Esophagus mucosa (tissue), 1 donor: ENCODE results near the gene CACNA2D4. TPM values are rescaled to one million over a fixed set of nuclear protein-coding genes. Genes with fewer than 3 reads are reported as not detected.

ENCODE experiments used
- ATAC-seq: fragments of 200-7000 bp; cut with Tn5 transposase; one replicate; pipeline ENCODE4 v1.9.1; 2020
- total RNA-seq: library from RNA; stranded (reverse); gene quantifications from one replicate; pipeline ENCODE4 v1.2.4, GENCODE V29; 2023
- donor health status: DM: yes; HTN: yes; CAD: no.

CACNA2D4 gene
- total RNA-seq, 1 donor from 2014 or later, result 1.1 TPM

DNA sequence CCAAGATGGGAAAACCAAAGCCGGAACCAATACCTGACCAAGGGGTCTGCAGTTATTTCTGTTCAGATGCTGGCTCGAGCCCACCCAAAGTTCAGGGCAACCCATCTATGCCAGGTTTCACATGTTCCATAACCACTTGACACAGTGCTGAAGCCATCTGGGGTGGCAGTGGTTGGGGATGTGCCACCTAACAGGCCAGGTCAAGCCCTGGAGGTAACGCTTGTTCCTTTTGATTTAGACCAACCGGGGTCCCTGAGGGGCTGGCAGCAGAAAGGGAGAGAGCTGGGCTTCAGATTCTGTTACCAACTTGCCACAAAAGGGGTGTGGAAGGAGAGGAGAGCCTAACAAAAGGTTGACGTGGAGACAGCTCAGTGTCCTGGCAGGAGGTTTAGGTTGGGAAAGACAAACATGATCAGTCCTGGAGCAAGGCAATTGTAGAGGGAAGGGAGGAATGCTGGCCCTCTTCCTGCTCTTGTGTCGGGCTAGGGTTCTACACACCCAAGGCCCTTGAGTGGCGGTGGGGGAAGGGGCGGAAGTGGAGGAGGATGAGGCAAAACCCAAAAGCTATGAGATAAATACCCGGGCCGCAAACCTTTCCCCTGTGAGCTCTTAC is 31.9 kb downstream of the CACNA2D4 start:
- no peak for ATAC-seq

GRCh38 chr12:1885599-1886245 is 32.7 kb downstream of the CACNA2D4 start:
- ATAC-seq, result no peak

DNA sequence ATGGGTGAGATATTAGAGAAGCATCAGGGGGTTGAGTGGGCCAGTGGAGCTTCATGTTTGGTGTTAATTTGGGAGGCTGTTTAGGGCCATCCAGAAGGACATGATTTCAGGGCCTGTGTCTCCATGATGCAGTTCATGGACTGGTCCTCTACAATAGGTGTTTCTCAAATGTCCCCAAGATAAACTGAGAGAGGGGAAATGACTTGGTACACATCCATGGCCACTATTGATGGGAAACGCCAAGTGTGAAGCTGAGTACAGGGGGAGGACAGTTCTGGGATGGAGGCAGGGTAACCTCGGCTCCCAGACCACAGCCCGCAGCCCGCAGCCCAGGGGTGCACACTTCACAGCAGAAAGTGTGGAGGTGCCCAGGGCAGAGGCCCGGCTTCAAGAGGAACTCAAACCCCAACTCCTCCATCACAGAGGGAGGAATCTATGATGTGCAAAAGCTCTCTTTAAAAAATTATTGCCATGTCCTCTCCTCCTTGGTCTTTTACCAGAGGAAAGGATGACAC is 33.3 kb downstream of the CACNA2D4 start:
- ATAC-seq, result no peak

DNA sequence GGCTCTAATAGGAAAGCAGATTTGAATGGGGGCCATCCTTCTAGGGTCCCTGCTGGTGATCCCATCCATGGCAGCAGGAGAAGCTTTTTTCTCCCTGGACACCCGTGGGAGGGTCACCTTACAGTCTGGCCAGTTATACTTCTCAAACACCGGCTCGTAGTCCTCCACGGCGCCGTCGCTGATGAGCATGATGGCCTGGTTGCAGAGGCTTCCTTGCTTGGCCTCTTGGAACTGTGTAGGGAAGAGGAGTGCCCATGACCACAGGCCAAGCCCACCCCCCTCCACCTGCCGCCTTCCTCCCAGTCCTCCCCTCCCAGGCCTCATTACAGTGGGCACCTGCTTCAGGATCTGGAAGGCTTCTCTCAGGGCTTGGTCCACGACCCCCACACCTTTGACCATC is 33.8 kb downstream of the CACNA2D4 start:
- ATAC-seq, result no peak

DNA sequence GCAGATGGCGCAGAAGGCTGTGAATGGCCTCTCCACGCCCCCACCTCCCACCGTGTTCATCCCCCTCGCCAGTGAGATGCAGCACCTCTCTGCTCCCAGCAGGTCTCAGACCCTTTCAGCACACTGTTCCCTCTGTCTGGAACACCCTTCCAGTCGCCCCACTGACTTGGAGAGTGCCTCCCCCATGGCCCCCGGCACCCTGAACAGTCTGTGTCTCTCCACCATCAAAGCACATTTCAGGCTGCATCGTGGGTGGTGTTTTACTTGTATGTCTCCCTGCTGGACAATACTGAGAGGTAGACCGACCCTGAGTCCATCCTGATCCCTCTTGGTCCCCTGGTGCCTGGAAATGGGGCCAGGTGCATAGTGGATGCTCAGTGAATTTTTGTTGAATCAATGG is 34.9 kb downstream of the CACNA2D4 start:
- no peak for ATAC-seq

DNA sequence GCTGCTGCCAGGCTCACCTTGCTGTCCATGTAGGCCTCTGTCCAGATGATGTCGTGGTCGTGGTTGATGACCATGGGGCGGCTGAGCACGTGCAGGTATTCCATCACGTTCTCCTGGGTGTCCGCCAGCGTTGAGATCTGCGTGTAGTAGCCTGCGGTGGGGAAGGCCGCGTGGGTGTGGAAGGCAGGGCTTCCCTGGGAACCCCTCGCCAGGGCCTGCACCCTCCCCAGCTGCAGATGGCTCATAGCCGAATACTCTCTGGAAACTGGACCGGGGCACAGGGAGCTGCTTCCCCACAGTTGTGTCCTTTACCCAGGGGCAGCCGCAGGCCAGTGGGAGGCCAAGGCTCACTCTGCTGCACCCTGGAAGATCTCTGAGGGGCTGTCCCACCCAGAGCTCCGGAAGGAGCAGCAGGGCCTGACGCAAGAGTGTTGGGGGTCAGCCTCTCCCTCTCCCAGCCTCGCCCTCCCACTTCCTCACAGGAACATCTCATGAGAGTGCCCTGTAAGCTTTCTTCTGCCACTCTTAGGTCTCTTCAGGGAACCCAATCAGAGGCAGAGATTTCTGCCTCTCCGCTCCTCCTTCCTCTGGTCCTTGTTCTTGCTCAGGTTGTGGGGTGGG is 35.5 kb downstream of the CACNA2D4 start:
- ATAC-seq, result no peak

GRCh38 chr12:1882405-1882804 is 36.0 kb downstream of the CACNA2D4 start:
- no peak for ATAC-seq

DNA sequence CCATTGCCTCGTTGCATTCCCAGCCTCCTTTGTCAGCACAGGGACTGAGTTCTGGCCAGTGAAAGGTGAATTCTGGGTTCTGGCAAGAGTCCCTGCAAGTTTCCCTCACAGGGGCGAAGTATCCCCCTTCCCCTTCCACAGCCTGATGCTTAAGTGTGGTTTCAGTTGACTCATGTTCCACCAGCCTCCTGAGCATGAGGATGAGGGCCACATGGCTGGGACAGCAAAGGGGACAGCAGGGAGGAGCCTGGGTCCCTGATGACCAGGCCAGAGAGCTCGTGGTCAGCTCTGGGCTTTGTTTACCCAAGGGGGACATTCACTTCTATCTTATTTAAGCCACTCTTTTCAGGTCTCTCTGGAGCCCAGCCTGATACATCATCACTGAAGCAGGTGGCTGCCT is 36.5 kb downstream of the CACNA2D4 start:
- ATAC-seq, result no peak

- no peak for ATAC-seq
Measured at GRCh38 chr12:1881301-1881700, 37.2 kb downstream of the CACNA2D4 start.

GRCh38 chr12:1880876-1881275 is 37.6 kb downstream of the CACNA2D4 start:
- no peak for ATAC-seq

DNA sequence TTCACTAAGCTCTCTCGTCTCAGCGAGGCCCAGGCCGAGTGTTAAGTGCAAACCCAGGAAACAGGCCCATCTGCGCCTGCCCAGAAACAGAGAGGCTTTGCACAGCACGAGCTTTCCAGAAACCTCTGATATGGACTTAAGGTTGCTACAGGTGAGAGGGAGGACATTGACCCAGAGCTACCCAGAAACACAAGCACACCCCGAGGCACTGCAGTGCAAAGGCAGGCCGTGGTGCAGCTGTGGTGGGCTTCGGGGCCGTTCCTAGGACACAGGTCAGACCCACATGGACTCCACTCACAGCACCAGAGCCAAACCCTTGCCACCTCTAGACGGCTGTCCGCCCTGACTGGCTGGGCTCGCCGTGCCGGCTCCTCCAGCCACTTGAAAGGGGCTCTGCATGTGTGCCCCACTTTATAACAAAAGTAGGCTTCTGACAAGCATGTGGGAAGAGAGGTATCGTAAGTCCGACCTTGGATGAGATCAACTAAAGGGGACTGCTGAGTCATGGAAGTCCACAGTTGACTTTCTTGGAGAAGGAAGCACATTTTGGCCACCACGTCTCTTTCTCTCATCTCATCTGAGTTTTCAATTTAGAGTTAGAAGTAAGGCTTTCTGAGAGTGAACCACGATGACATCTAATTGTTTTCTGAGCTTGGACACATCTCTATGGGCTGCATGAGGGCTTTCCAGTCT is 38.2 kb downstream of the CACNA2D4 start:
- no peak for ATAC-seq

DNA sequence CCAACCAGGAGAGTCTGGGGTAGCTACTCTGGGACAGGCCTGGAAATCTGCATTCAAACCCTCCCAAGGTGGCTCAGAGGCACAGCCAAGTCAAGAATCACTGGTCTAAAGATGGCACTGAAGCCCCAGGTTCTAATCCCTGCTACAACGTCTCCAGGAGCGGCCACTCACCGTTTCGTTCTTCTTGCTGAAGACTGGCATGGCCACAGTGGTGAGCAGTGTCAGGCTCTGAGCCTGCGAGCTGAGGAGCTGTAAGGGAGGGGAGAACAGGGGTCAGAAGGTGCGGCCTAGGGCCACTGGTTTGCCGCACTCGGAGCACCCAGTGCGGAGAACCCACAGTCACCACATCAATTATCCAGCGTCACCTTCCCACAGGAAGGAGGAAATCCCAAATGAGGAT is 38.8 kb downstream of the CACNA2D4 start:
- ATAC-seq, result no peak

DNA sequence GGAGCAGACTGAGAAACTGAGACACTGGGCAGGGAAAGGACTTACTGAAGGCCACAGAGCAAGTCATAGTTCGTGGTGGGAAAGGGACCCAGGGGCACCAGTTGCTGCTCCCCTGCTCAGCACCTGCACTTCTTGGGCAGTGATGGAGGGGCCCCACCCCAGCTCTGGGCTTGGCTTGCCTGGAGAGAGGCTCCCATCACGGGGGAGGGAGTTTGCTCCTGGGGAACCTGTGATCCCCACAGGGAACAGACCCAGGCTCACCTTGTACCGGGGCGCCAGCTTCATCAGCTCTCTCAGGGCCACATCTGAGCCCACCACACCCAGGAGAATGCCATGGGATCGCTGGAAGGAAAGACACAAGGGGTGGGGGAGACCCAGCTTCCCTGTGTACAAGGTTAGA is 39.8 kb downstream of the CACNA2D4 start:
- no peak for ATAC-seq

DNA sequence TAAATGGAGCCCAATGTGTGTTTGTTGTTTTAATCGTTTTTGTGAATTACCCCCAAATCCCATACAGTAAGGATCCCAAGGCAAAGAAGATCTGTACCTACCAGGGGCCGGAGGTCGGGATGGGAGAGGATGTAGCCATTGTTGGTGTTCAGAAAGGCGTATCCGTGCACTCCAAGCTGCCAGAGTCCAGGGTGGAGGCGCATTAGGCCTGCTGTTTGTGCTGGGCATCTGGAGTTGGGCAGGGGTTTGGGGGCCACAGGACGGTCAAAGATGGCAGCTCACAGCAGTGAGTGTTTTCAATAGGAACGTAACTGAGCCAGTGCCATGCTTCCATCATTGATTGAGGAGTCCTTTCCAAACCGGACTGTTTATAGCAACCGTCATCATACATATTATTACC is 40.2 kb downstream of the CACNA2D4 start:
- no peak for ATAC-seq

DNA sequence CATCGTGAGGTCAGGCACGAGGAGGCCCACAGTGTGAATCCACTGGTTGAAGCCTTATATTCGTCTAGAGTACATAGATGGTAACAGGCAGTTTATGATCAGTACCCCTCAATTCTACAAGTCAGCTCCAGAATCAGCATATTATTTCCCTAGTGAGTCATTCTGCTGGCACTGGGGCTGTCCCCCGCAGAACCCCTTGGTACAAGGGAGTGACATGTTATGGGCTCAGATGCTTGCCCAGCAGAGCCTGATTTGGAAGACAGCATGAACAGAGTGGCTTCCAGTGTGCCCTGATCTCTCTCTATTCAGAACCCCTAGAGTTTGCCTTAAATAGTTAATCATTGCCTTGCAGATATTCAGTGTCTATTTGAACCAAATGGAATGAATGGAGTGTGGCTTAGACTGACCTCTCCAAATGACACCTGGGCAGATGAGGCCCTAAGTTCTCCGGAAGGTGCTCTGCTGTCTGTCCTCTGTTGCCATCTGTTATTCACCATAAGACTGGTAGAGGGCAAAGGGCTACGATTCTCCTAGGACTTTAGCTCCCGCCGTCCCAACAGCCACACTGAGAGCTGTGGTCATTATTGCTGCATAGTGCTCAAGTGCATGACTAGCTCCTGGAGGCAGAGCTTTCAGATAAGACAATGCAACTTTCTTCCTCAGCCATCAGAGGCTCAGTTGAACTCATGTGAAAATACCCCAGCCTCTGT is 41.1 kb downstream of the CACNA2D4 start:
- ATAC-seq, result no peak

- ATAC-seq, result no peak
Measured at GRCh38 chr12:1876086-1876485, 42.4 kb downstream of the CACNA2D4 start.

- ATAC-seq, result no peak
Measured at GRCh38 chr12:1875608-1876007, 42.8 kb downstream of the CACNA2D4 start.

GRCh38 chr12:1873531-1874510 is 44.6 kb downstream of the CACNA2D4 start:
- ATAC-seq, result no peak

GRCh38 chr12:1872448-1872847 is 46.0 kb downstream of the CACNA2D4 start:
- no peak for ATAC-seq

DNA sequence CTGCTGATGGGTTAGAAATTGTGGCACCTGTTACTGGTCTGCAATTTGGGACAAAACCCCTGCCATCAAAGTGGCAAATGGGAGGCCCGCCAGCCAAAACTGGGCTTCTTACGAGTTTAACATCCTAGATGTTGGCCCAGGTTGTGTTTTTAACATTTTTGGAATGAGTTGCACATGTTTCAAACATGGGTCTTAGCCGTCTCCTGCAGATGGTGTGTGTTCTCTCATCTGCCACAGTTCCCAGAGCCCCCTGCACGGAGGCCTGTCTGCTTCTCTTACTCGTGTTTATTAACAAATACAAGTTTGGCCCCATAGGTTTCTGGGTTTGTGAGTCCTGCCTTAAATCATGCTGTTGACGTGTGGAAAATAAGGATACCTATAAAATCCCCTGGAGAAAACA is 46.5 kb downstream of the CACNA2D4 start:
- ATAC-seq, result no peak
